Prostate gland (tissue), 2 donors: ENCODE results near the gene CTBP2. TPM values are rescaled to one million over a fixed set of nuclear protein-coding genes. Genes with fewer than 3 reads are reported as not detected.

Experiments
- DNase-seq: peaks from one replicate; pipeline ENCODE4 v3.0.0-alpha.2; 2019; ENCODE audit warnings: low spot score
- H3K27ac ChIP-seq, 2 donors: fragments of 200-600 bp; sonication (generic); 2 replicates each; pipeline ENCODE4 v1.5.1; 2017 to 2019
- H3K27me3 ChIP-seq: fragments of 200-600 bp; sonication (generic); replicated peaks from 2 replicates; pipeline ENCODE4 v1.5.1; 2019; ENCODE audit not compliant: insufficient read depth
- H3K36me3 ChIP-seq, 2 donors: fragments of 200-600 bp; sonication (generic); 1 replicate in 1 of 2; 2 replicates in 1 of 2; pipeline versions ENCODE4 v1.5.1 to v1.8.1; 2017 to 2019
- H3K4me1 ChIP-seq: fragments of 200-600 bp; sonication (generic); replicated peaks from 2 replicates; pipeline ENCODE4 v1.5.1; 2019
- H3K4me3 ChIP-seq, 2 donors: fragments of 200-600 bp; sonication (generic); 2 replicates each; pipeline ENCODE4 v1.5.1; 2017 to 2019
- H3K9me3 ChIP-seq: fragments of 200-600 bp; sonication (generic); 2 replicates; pipeline ENCODE4 v1.5.1; 2017
- POLR2A ChIP-seq: fragments of 450-650 bp; IDR thresholded peaks from one replicate; pipeline ENCODE4 v1.6.1; 2016; ENCODE audit warnings: antibody characterized with exemption, mild to moderate bottlenecking
- POLR2AphosphoS5 ChIP-seq: sonication (generic); formaldehyde crosslinking; IDR thresholded peaks from one replicate; pipeline ENCODE4 v1.6.1; 2017; ENCODE audit warnings: antibody characterized with exemption
- WGBS: methylation state at CpG from one replicate; pipeline ENCODE4 v1.1.5; 2018; 5-methylcytosine and 5-hydroxymethylcytosine counted together
- intact Hi-C: fragments of 100-400 bp; cut with DNase I; formaldehyde crosslinking; loops from one replicate; pipeline ENCODE4 v1.14.2; 2022
- total RNA-seq, 2 donors: library from RNA; depleted of rRNA; stranded (reverse); fragments of >200 nt; gene quantifications; one replicate each; pipeline ENCODE4 v1.1.0, GENCODE V29; 2016
- TF ChIP-seq, protein P1 (sequence below), 4 experiments: fragments of 200-600 bp in 2 of 4; fragments of 450-650 bp in 2 of 4; sonication (generic) in 2 of 4; IDR thresholded peaks; 1 replicate in 3 of 4; 2 replicates in 1 of 4; pipeline ENCODE4 v1.5.1; 2016 to 2019; ENCODE audit warnings: antibody characterized with exemption in 4 of 4, mild to moderate bottlenecking in 2 of 4, moderate library complexity in 2 of 4

CTBP2 gene
- total RNA-seq, 2 donors from 2014 or later: 70.2 to 89.7 TPM

GRCh38 chr10:124959564-124959963 lies 200.8 kb downstream of the CTBP2 start:
- Histone ChIP-seq H3K4me1 (no peaks in the 10 kb centered on the region), H3K27ac (no peak overlapping the region), H3K36me3 (no peaks in the 10 kb centered on the region), H3K4me3 (no peak overlapping the region), H3K9me3 (no peaks in the 10 kb centered on the region), H3K27me3 (no peaks in the 10 kb centered on the region)
- TF ChIP-seq, protein P1, sequence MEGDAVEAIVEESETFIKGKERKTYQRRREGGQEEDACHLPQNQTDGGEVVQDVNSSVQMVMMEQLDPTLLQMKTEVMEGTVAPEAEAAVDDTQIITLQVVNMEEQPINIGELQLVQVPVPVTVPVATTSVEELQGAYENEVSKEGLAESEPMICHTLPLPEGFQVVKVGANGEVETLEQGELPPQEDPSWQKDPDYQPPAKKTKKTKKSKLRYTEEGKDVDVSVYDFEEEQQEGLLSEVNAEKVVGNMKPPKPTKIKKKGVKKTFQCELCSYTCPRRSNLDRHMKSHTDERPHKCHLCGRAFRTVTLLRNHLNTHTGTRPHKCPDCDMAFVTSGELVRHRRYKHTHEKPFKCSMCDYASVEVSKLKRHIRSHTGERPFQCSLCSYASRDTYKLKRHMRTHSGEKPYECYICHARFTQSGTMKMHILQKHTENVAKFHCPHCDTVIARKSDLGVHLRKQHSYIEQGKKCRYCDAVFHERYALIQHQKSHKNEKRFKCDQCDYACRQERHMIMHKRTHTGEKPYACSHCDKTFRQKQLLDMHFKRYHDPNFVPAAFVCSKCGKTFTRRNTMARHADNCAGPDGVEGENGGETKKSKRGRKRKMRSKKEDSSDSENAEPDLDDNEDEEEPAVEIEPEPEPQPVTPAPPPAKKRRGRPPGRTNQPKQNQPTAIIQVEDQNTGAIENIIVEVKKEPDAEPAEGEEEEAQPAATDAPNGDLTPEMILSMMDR (IDR thresholded peaks at IDR 0.05): no peak
- no peak for TF ChIP-seq POLR2AphosphoS5
- no peak for TF ChIP-seq POLR2A
- DNase-seq: no peak
- 97% methylated on average over 3 of the region's 3 CpGs for WGBS
- intact Hi-C loops: no loop called here

- H3K27ac ChIP-seq: no peak overlapping the region
- 92% methylated on average over 7 of the region's 7 CpGs for WGBS
- TF ChIP-seq, protein P1 (IDR thresholded peaks at IDR 0.05): no peak
- TF ChIP-seq POLR2AphosphoS5: no peak
- TF ChIP-seq POLR2A: no peak
- DNase-seq: no peak
- no peaks in the 10 kb centered on the region for H3K36me3 ChIP-seq
- H3K4me1 ChIP-seq: no peaks in the 10 kb centered on the region
- H3K27me3 ChIP-seq: no peaks in the 10 kb centered on the region
- H3K4me3 ChIP-seq: no peak overlapping the region
- intact Hi-C loops: no loop called here
- no peaks in the 10 kb centered on the region for H3K9me3 ChIP-seq
Measured at GRCh38 chr10:124957404-124957947, 202.9 kb downstream of the CTBP2 start.

- no peaks in the 10 kb centered on the region for H3K36me3 ChIP-seq
- no peak overlapping the region for H3K27ac ChIP-seq
- H3K4me3 ChIP-seq: no peak overlapping the region
- H3K27me3 ChIP-seq: no peaks in the 10 kb centered on the region
- H3K4me1 ChIP-seq: no peaks in the 10 kb centered on the region
- no peaks in the 10 kb centered on the region for H3K9me3 ChIP-seq
- intact Hi-C loops: no loop called here
- WGBS: 78% methylated on average over 1 of the region's 1 CpG
- TF ChIP-seq POLR2AphosphoS5 (no peak), POLR2A (no peak)
- TF ChIP-seq, protein P1 (IDR thresholded peaks at IDR 0.05): no peak
- no peak for DNase-seq
Measured at GRCh38 chr10:124956764-124957163, 203.6 kb downstream of the CTBP2 start.

GRCh38 chr10:124955868-124956267 lies 204.5 kb downstream of the CTBP2 start:
- Histone ChIP-seq H3K4me1 (no peaks in the 10 kb centered on the region), H3K9me3 (no peaks in the 10 kb centered on the region), H3K27me3 (no peaks in the 10 kb centered on the region), H3K4me3 (no peak overlapping the region), H3K27ac (no peak overlapping the region), H3K36me3 (no peaks in the 10 kb centered on the region)
- intact Hi-C loops: no loop called here
- 57% methylated on average over 10 of the region's 10 CpGs for WGBS
- no peak for DNase-seq
- TF ChIP-seq POLR2A (no peak), POLR2AphosphoS5 (no peak)
- TF ChIP-seq, protein P1 (IDR thresholded peaks at IDR 0.05): no peak

GRCh38 chr10:124955243-124955642 lies 205.1 kb downstream of the CTBP2 start:
- peak; percentile 16 for DNase-seq
- no peaks in the 10 kb centered on the region for H3K36me3 ChIP-seq
- WGBS: 33% methylated on average over 7 of the region's 7 CpGs
- no peaks in the 10 kb centered on the region for H3K9me3 ChIP-seq
- TF ChIP-seq, protein P1 (IDR thresholded peaks at IDR 0.05): no peak
- TF ChIP-seq POLR2A: no peak
- TF ChIP-seq POLR2AphosphoS5: peak; percentile 62
- H3K27ac ChIP-seq: no peak overlapping the region
- intact Hi-C loops: no loop called here
- no peak overlapping the region for H3K4me3 ChIP-seq
- H3K27me3 ChIP-seq: no peaks in the 10 kb centered on the region
- no peaks in the 10 kb centered on the region for H3K4me1 ChIP-seq
